Astrocyte of the spinal cord (primary cell): ENCODE measurements around the gene SNRNP200.
"Not testable (repeated sequence)": the region's sequence is repeated elsewhere in the genome, so short reads cannot be mapped to it uniquely, and the experiment has no call there.

Source experiments
- DNase-seq: peaks from one replicate; pipeline ENCODE4 v3.0.0; 2011; ENCODE audit warnings: low read depth, low spot score
- H3K4me3 ChIP-seq: 2 replicates; pipeline ENCODE4 v1.5.1; 2011; ENCODE audit warnings: low read depth, mild to moderate bottlenecking, low read length, moderate library complexity
- in situ Hi-C: cut with HindIII; loops from 2 replicates; pipeline ENCODE4 v1.10.0; 2017; ENCODE audit warnings: low sequenced_read_pairs
- TF ChIP-seq, protein P1 (sequence below): IDR thresholded peaks from 2 replicates; pipeline ENCODE4 v1.5.1; 2012; ENCODE audit warnings: low read depth, mild to moderate bottlenecking, low read length, inconsistent platforms

Gene SNRNP200

DNA sequence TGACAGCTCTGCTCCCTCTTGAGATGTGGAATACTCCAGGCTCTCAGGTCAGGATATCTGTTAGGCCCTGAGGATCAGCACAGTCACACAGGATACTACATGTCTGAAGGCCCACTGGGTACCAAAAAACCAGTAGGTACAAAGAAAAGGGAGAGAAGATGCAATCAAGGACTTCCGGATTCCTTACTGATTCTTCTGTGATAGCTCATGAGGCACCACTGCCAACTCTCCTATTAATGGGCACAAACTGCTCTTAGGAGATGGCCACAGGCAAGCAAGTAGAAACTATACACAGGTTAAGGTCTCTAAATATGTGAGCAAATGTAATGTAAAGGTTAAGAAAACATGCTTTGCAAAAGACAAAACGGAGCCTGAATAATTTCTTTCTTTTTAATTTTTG is 43.0 kb downstream of the SNRNP200 start:
- in situ Hi-C loops = no loop called here
- no peak overlapping the region for H3K4me3 ChIP-seq
- TF ChIP-seq, protein P1, sequence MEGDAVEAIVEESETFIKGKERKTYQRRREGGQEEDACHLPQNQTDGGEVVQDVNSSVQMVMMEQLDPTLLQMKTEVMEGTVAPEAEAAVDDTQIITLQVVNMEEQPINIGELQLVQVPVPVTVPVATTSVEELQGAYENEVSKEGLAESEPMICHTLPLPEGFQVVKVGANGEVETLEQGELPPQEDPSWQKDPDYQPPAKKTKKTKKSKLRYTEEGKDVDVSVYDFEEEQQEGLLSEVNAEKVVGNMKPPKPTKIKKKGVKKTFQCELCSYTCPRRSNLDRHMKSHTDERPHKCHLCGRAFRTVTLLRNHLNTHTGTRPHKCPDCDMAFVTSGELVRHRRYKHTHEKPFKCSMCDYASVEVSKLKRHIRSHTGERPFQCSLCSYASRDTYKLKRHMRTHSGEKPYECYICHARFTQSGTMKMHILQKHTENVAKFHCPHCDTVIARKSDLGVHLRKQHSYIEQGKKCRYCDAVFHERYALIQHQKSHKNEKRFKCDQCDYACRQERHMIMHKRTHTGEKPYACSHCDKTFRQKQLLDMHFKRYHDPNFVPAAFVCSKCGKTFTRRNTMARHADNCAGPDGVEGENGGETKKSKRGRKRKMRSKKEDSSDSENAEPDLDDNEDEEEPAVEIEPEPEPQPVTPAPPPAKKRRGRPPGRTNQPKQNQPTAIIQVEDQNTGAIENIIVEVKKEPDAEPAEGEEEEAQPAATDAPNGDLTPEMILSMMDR = no peak
- DNase-seq = no peak

GRCh38 chr2:96261328-96262003 is 43.9 kb downstream of the SNRNP200 start:
- in situ Hi-C loops = no loop called here

DNA sequence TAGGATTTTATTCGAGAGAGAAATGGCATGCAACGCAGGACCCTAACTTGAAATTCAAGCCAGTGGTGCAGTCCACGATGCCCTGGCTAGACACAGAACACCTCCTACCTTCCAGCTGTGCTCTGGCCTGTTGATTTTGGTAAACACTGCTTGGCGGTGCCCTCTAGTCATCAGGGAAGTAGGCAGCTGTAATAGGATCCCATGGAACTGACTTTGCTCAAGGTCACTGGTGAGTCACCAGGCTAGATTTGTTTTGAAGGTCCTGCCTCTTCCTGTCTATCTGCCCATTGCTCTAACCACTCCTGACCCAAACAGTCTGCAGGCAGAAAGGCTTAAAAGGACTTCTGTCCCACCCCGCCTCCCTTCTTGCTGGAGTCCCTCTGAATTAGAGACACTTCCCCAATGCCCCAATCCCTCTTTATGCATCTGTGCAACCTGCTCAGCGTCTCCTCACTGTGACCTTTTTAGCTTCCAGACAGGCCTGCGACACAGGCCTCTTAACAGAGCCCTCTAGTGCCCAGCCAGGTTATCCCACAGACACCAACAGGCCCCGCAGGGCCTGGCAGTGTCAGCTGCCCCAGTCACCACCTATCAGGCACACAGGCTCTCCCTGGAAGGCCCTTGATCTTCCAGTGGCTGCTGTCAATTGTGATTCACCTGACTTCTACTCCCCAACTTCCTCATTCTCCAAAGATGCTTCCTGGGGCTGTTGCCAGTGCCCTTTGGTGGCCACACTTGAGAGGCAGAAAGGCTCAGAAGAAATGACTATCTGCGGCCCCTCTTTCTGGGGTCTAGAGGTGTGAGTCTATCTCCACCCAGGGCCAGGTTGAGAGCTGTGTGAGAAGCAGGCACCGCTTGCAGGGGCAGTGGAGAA is 44.7 kb downstream of the SNRNP200 start:
- in situ Hi-C loops = no loop called here
- TF ChIP-seq, protein P1 = peak; percentile 45
- H3K4me3 ChIP-seq = no peak overlapping the region
- peak; percentile 84 for DNase-seq

More at GRCh38 chr2:96261328-96262003, 43.9 kb downstream of the SNRNP200 start:
- H3K4me3 ChIP-seq = no peak overlapping the region
- TF ChIP-seq, protein P1 = no peak
- no peak for DNase-seq

- DNase-seq = no peak
- in situ Hi-C loops = no loop called here
- TF ChIP-seq, protein P1 = no peak
- no peak overlapping the region for H3K4me3 ChIP-seq
Observed at GRCh38 chr2:96259497-96259921, 45.8 kb downstream of the SNRNP200 start.

DNA sequence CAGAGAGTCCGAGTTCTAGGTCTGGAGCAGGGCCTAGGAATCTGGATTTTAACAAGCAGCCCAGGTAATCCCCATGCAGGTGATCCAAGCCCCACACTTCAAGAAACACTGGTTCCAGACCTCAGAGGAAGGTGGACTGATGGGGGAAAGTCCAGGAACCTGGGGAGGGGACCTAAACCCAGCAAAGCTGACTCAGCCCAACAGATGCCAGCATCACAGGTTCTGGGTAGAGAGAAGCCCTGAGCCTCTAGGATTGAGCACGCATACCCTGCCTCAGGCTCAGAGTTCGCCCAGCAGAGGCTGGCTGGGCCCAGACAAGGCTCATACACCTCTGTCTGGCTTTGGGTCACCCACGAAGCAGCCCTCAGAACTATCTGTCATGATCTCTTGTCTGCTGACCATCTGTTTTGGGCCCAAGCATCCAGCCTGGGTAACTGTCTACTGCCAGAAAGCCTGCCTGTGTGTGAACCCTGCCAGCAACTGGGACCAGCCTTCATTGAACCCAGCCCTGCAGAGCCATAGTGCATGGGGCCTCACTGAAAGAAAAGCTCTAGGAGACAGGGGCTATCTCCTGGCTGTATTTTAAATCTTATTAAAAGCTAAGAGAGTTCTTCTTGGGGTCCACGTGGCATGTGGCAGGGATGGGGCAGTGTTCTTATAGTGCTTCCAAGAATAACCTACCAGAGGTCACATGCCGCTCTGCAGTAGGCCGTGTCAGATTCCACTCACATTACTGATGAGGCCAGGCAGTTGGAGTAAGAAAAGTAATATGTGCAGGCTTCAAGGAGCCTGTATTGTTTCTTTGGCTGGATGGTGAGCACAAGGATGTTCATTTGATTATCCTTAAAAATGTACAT is 47.0 kb downstream of the SNRNP200 start:
- in situ Hi-C loops = no loop called here
- no peak overlapping the region for H3K4me3 ChIP-seq
- TF ChIP-seq, protein P1 = no peak
- DNase-seq = no peak

DNA sequence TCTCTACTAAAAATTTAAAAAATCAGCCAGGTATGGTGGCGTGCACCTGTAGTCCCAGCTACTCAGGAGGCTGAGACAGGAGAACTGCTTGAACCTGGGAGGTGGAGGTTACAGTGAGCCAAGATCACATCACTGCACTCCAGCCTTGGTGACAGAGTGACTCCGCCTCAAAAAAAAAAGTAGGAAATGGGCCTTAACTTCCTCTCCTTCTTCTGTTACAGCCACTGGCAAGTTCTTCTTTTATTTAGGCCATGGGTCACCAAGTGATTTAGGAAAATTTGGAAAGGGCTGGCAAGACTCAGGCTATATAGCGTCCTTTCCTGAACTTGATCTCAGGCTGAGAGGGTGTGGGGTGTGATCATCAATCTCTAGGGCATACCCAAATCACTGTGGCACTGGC is 47.6 kb downstream of the SNRNP200 start:
- DNase-seq, in situ Hi-C loops, H3K4me3 ChIP-seq: not testable (repeated sequence)
